Naive B cell (primary cell): Measurements from ENCODE around the gene PLD1. TPM values are rescaled to one million over a fixed set of nuclear protein-coding genes. Genes with fewer than 3 reads are reported as not detected.
"Not testable (repeated sequence)": the region's sequence is repeated elsewhere in the genome, so short reads cannot be mapped to it uniquely, and the experiment has no call there.

Source experiments
- ATAC-seq, 2 donors: fragments of 150-1000 bp; cut with Tn5 transposase; 2 replicates each; pipeline ENCODE4 v1.10.0; 2021; ENCODE audit warnings: low read depth in 2 of 2, mild to moderate bottlenecking in 2 of 2, moderate library complexity in 2 of 2
- DNase-seq: peaks from one replicate; pipeline ENCODE4 v3.0.0; 2022
- H3K27ac Mint-ChIP-seq, 6 donors: one replicate each; pipeline ENCODE4 v1.8.0; 2020 to 2022; ENCODE audit warnings: mild to moderate bottlenecking in 6 of 6, mixed read lengths in 6 of 6, moderate library complexity in 5 of 6, inconsistent platforms in 2 of 6
- H3K27me3 Mint-ChIP-seq, 3 donors: one replicate each; pipeline ENCODE4 v1.8.0; 2021 to 2022; ENCODE audit warnings: mixed read lengths in 3 of 3, mild to moderate bottlenecking in 1 of 3
- H3K36me3 Mint-ChIP-seq, 2 donors: one replicate each; pipeline ENCODE4 v1.8.0; 2020 to 2022; ENCODE audit warnings: mixed read lengths in 2 of 2, inconsistent platforms in 1 of 2, mild to moderate bottlenecking in 1 of 2
- H3K4me1 Mint-ChIP-seq, 3 donors: one replicate each; pipeline ENCODE4 v1.8.0; 2020 to 2022; ENCODE audit warnings: mixed read lengths in 3 of 3, inconsistent platforms in 1 of 3, mild to moderate bottlenecking in 1 of 3, moderate library complexity in 1 of 3
- H3K4me3 Mint-ChIP-seq, 8 donors: one replicate each; pipeline ENCODE4 v1.8.0; 2020 to 2022; ENCODE audit warnings: mild to moderate bottlenecking in 8 of 8, mixed read lengths in 8 of 8, moderate library complexity in 8 of 8, inconsistent platforms in 2 of 8
- H3K9me3 Mint-ChIP-seq, 7 donors: one replicate each; pipeline ENCODE4 v1.8.0; 2020 to 2022; ENCODE audit warnings: mixed read lengths in 7 of 7, mild to moderate bottlenecking in 5 of 7, inconsistent platforms in 2 of 7, moderate library complexity in 1 of 7
- polyA plus RNA-seq, 6 donors: library from polyadenylated mRNA; unstranded; fragments of 300-500 nt; fragmentation: Illumina TruSeq; gene quantifications; one replicate each; pipeline ENCODE4 v1.2.3, GENCODE V29; 2021; ENCODE audit warnings: low read depth in 6 of 6

PLD1 gene
- polyA plus RNA-seq, 6 donors from 2014 or later = not detected

GRCh38 chr3:171760477-171760876, 49.8 kb downstream of the PLD1 start:
- H3K9me3 Mint-ChIP-seq = no peaks in the 10 kb centered on the region
- H3K4me1 Mint-ChIP-seq = no peaks in the 10 kb centered on the region
- H3K4me3 Mint-ChIP-seq = no peak overlapping the region
- ATAC-seq (no peak), DNase-seq (no peak)
- H3K36me3 Mint-ChIP-seq = no peaks in the 10 kb centered on the region
- H3K27ac Mint-ChIP-seq = no peak overlapping the region
- H3K27me3 Mint-ChIP-seq = peaks cover 0 to 21% (median 8%) of the 10 kb centered on the region in 3 donors

DNA sequence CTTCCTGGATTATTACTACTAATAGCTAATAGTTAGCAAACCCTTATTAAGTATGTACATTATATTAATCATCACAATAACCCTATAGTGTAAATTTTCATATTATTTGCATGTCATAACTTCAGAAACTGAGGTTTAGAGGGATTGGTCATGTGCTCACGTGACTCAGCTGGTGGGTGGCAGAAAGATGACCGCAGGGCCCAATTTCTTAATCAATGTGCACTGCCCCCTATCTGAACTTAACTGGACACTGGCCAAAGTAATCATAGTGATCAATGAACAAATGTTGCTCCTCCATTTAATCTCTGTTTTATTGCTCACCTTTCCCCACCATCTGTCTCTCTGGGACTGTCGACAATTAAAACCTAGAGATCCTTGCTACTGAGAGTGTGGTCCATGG, 52.2 kb downstream of the PLD1 start:
- ATAC-seq (no peak), DNase-seq (no peak)
- Mint-ChIP-seq H3K36me3 (no peaks in the 10 kb centered on the region), H3K27me3 (peaks cover 0 to 21% (median 8%) of the 10 kb centered on the region in 3 donors), H3K4me3 (no peak overlapping the region), H3K27ac (peak overlapping the region in 1 of 6 donors; percentile 54), H3K9me3 (no peaks in the 10 kb centered on the region), H3K4me1 (no peaks in the 10 kb centered on the region)

- ATAC-seq (no peak), DNase-seq (no peak)
- no peak overlapping the region for H3K4me3 Mint-ChIP-seq
- no peak overlapping the region for H3K27ac Mint-ChIP-seq
- no peaks in the 10 kb centered on the region for H3K9me3 Mint-ChIP-seq
- peaks cover 0 to 21% (median 8%) of the 10 kb centered on the region in 3 donors for H3K27me3 Mint-ChIP-seq
- no peaks in the 10 kb centered on the region for H3K4me1 Mint-ChIP-seq
- no peaks in the 10 kb centered on the region for H3K36me3 Mint-ChIP-seq
Observed at GRCh38 chr3:171757361-171758034, 52.8 kb downstream of the PLD1 start.

GRCh38 chr3:171755656-171756055, 54.6 kb downstream of the PLD1 start:
- no peak for DNase-seq
- Mint-ChIP-seq H3K4me1 (no peaks in the 10 kb centered on the region), H3K27me3 (peaks cover 0 to 7% (median 5%) of the 10 kb centered on the region in 3 donors), H3K27ac (no peak overlapping the region), H3K9me3 (no peaks in the 10 kb centered on the region), H3K4me3 (no peak overlapping the region), H3K36me3 (no peaks in the 10 kb centered on the region)
- no peak for ATAC-seq

- Mint-ChIP-seq H3K4me3 (no peak overlapping the region), H3K27ac (no peak overlapping the region), H3K36me3 (no peaks in the 10 kb centered on the region), H3K4me1 (no peaks in the 10 kb centered on the region), H3K27me3 (peaks cover 0 to 2% (median 0%) of the 10 kb centered on the region in 3 donors), H3K9me3 (no peaks in the 10 kb centered on the region)
- ATAC-seq = no peak
- no peak for DNase-seq
Observed at GRCh38 chr3:171755015-171755589, 55.2 kb downstream of the PLD1 start.

DNA sequence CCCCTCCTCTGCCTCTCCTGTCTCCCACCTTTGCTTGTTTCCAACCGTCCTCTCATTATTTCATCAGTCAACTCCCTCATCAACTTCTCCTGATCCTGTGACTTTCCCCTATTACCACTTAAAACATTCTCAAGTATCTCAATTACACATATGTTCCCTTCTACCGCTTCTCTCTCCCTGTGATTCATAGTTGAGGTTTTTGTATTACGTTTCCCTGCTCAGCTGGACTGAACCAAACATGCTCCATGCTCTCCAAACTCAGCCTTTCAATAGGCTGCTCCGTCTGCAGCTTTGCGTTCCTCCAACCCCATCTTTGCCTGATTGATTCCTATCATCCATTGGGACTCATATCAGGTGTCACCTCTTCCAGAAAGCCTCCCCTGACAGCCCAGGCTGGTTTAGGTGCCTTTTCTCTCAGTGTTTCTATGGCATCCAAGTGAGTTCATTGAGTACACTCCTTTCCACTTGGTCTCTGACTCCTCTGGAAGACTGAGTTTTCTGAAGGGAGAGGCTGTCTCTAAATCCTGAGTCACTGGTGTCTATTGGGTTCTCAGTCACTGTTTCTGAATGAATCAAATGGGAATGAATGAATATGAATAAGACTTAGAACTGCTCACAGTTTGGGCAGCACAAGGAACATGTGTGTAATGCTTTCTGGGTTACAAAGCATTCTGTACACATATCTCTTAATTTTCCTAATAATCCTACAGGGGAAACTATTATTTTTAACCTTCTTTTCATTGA, 56.4 kb downstream of the PLD1 start:
- DNase-seq (no peak), ATAC-seq (no peak)
- no peak overlapping the region for H3K4me3 Mint-ChIP-seq
- H3K27ac Mint-ChIP-seq = no peak overlapping the region
- H3K27me3 Mint-ChIP-seq = no peaks in the 10 kb centered on the region
- no peaks in the 10 kb centered on the region for H3K36me3 Mint-ChIP-seq
- no peaks in the 10 kb centered on the region for H3K4me1 Mint-ChIP-seq
- no peaks in the 10 kb centered on the region for H3K9me3 Mint-ChIP-seq

DNA sequence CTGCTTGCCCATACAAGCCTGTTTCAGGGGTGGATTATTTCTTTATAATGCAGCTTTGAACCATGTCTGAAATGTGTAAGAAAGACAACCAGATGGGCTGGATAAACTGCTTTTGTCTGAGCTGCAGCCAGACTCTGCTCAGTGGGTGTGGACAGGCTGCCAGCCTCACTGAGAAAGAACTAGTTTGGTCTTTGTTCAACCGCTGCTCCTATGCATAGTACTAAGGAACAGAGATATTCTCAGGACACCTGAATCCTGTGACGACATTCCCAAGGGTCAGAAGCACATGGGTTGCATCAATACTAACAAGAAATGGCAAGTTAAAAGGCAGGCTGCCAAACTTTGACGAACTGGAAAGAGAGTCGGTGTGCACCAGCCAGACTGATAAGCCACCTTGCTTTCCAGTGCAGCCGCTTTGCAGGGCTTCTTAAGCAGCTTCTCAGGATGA, 57.2 kb downstream of the PLD1 start:
- H3K9me3 Mint-ChIP-seq = no peaks in the 10 kb centered on the region
- H3K36me3 Mint-ChIP-seq = no peaks in the 10 kb centered on the region
- no peaks in the 10 kb centered on the region for H3K4me1 Mint-ChIP-seq
- H3K27ac Mint-ChIP-seq = no peak overlapping the region
- DNase-seq = no peak
- no peak for ATAC-seq
- H3K27me3 Mint-ChIP-seq = no peaks in the 10 kb centered on the region
- no peak overlapping the region for H3K4me3 Mint-ChIP-seq

- no peak overlapping the region for H3K27ac Mint-ChIP-seq
- ATAC-seq = no peak
- no peak for DNase-seq
- no peaks in the 10 kb centered on the region for H3K4me1 Mint-ChIP-seq
- no peaks in the 10 kb centered on the region for H3K27me3 Mint-ChIP-seq
- H3K9me3 Mint-ChIP-seq = peaks cover 0 to under 1% (median 0%) of the 10 kb centered on the region in 7 donors
- no peaks in the 10 kb centered on the region for H3K36me3 Mint-ChIP-seq
- H3K4me3 Mint-ChIP-seq = no peak overlapping the region
Observed at GRCh38 chr3:171752329-171752728, 58.0 kb downstream of the PLD1 start.

GRCh38 chr3:171749124-171749523, 61.2 kb downstream of the PLD1 start:
- Mint-ChIP-seq H3K27me3 (peaks cover 5 to 6% (median 5%) of the 10 kb centered on the region in 3 donors), H3K36me3 (no peaks in the 10 kb centered on the region), H3K4me1 (no peaks in the 10 kb centered on the region), H3K27ac (no peak overlapping the region), H3K4me3 (no peak overlapping the region), H3K9me3 (peaks cover 0 to 5% (median 0%) of the 10 kb centered on the region in 7 donors)
- DNase-seq (no peak), ATAC-seq (no peak)

GRCh38 chr3:171748064-171748924, 62.0 kb downstream of the PLD1 start:
- H3K27me3 Mint-ChIP-seq = peaks cover 5 to 8% (median 5%) of the 10 kb centered on the region in 3 donors
- no peak overlapping the region for H3K4me3 Mint-ChIP-seq
- DNase-seq = no peak

DNA sequence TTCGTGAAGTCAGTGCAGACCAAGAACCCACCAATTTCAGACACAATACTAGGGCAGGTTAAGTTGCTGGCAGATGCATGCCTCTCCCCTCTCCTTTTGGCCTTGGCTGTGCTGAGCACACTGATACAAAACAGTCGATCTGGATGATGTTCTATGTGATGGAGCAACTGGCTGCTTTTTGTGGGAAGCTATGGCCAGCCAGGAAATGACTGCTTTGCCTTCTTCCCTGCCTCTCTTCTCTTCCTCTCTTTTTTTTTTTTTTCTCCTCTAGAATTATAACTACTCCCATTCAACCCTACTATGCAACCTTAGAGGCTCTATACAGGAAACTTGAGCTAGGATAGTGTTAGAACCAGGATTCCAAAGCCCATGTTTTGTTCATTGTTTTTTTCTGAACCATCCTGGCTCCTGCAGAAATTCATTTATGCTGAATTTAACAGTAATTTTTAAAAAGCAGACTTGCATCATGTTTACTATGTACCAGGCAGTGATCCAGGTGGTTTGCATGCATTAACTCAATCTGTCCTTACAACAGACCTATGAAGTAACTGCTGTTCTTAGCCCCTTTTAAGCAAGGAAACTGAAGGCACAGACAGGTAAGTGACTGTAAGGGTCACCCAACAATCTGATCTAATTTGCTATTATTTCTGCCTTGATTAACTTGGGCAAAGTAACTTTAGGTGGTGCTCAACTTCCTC, 62.9 kb downstream of the PLD1 start:
- no peak for ATAC-seq
- H3K27ac Mint-ChIP-seq = no peak overlapping the region

More at GRCh38 chr3:171748064-171748924, 62.0 kb downstream of the PLD1 start:
- H3K27ac Mint-ChIP-seq = no peak overlapping the region
- no peaks in the 10 kb centered on the region for H3K4me1 Mint-ChIP-seq
- H3K9me3 Mint-ChIP-seq = peaks cover 0 to 5% (median 0%) of the 10 kb centered on the region in 7 donors
- ATAC-seq = no peak
- H3K36me3 Mint-ChIP-seq = no peaks in the 10 kb centered on the region

DNA sequence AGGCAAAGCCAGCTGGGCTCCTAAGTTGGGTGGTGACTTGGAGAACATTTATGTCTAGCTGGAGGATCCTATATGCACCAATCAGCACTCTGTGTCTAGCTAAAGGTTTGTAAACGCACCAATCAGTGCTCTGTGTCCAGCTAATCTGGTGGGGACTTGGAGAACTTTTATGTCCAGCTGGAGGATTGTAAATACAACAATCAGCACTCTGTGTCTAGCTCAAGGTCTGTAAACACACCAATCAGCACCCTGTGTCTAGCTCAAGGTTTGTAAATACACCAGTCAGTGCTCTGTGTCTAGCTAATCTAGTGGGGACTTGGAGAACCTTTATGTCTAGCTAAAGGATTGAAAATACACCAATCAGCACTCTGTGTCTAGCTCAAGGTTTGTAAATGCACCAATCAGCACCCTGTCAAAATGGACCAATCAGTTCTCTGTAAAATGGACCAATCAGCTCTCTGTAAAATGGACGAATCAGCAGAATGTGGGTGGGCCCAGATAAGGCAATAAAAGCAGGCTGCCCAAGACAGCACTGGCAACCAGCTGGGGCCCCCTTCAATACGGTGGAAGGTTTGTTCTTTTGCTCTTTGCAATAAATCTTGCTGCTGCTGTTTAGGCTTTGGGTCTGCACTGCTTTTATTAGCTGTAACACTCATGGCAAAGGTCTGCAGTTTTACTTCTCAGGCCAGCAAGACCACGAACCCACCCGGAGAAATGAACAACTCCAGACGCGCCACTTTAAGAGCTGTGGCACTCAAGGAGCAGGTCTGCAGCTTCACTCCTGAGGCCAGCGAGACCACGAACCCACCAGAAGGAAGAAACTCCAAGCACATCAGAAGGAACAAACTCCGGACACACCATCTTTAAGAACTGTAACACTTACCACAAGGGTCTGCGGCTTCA, 63.7 kb downstream of the PLD1 start:
- not testable (repeated sequence) for H3K27me3 Mint-ChIP-seq, ATAC-seq, H3K27ac Mint-ChIP-seq, H3K36me3 Mint-ChIP-seq, DNase-seq, H3K4me3 Mint-ChIP-seq, H3K4me1 Mint-ChIP-seq, H3K9me3 Mint-ChIP-seq

More for the DNA sequence above, 62.9 kb downstream of the PLD1 start:
- peaks cover 5 to 8% (median 5%) of the 10 kb centered on the region in 3 donors for H3K27me3 Mint-ChIP-seq
- no peak for DNase-seq
- H3K4me1 Mint-ChIP-seq = no peaks in the 10 kb centered on the region
- H3K4me3 Mint-ChIP-seq = no peak overlapping the region
- H3K9me3 Mint-ChIP-seq = peaks cover 0 to 5% (median 0%) of the 10 kb centered on the region in 7 donors
- H3K36me3 Mint-ChIP-seq = no peaks in the 10 kb centered on the region
